Osteocyte (in vitro differentiated cells): ENCODE results near the gene DOCK1. TPM values are rescaled to one million over a fixed set of nuclear protein-coding genes. Genes with fewer than 3 reads are reported as not detected.

ENCODE experiments used
- DNase-seq: peaks from one replicate; pipeline ENCODE4 v3.0.0; 2021; ENCODE audit warnings: mixed read lengths; ENCODE audit not compliant: unreplicated experiment; ENCODE audit errors: extremely low spot score
- H3K27ac Mint-ChIP-seq: one replicate; pipeline ENCODE4 v1.8.0; 2021; ENCODE audit warnings: mild to moderate bottlenecking, mixed read lengths; ENCODE audit not compliant: unreplicated experiment
- H3K27me3 Mint-ChIP-seq: one replicate; pipeline ENCODE4 v1.8.0; 2021; ENCODE audit warnings: mixed read lengths; ENCODE audit not compliant: unreplicated experiment
- H3K36me3 Mint-ChIP-seq: one replicate; pipeline ENCODE4 v1.8.0; 2021; ENCODE audit warnings: mixed read lengths; ENCODE audit not compliant: unreplicated experiment
- H3K4me1 Mint-ChIP-seq: one replicate; pipeline ENCODE4 v1.8.0; 2021; ENCODE audit warnings: mixed read lengths; ENCODE audit not compliant: unreplicated experiment
- H3K4me3 Mint-ChIP-seq: one replicate; pipeline ENCODE4 v1.8.0; 2021; ENCODE audit warnings: mild to moderate bottlenecking, moderate library complexity, mixed read lengths; ENCODE audit not compliant: unreplicated experiment
- H3K9me3 Mint-ChIP-seq: one replicate; pipeline ENCODE4 v1.8.0; 2021; ENCODE audit warnings: mixed read lengths; ENCODE audit not compliant: unreplicated experiment
- CTCF ChIP-seq: fragments of 200-600 bp; sonication (generic); IDR thresholded peaks from 2 replicates; pipeline ENCODE4 v1.5.0; 2021; ENCODE audit warnings: antibody characterized with exemption, mild to moderate bottlenecking, moderate library complexity
- total RNA-seq: library from RNA; stranded (reverse); gene quantifications from 2 replicates; pipeline ENCODE4 v1.2.1, GENCODE V29; 2021

The DOCK1 gene
- total RNA-seq, 1 donor from 2014 or later: 66.3 TPM

- H3K4me3 Mint-ChIP-seq: no peak overlapping the region
- H3K27ac Mint-ChIP-seq: no peak overlapping the region
- no peaks in the 10 kb centered on the region for H3K27me3 Mint-ChIP-seq
- DNase-seq: no peak
- H3K9me3 Mint-ChIP-seq: no peaks in the 10 kb centered on the region
- peaks cover 11% of the 10 kb centered on the region for H3K4me1 Mint-ChIP-seq
- peaks cover 19% of the 10 kb centered on the region for H3K36me3 Mint-ChIP-seq
- no peak for TF ChIP-seq CTCF
These were observed 509.9 kb downstream of the DOCK1 start for GRCh38 chr10:127415116-127415515.

- DNase-seq: no peak
- Mint-ChIP-seq H3K36me3 (peaks cover 14% of the 10 kb centered on the region), H3K27me3 (no peaks in the 10 kb centered on the region), H3K9me3 (no peaks in the 10 kb centered on the region), H3K27ac (no peak overlapping the region), H3K4me1 (peaks cover 5% of the 10 kb centered on the region), H3K4me3 (no peak overlapping the region)
- no peak for TF ChIP-seq CTCF
These were observed 510.8 kb downstream of the DOCK1 start for GRCh38 chr10:127415901-127416581.

- Mint-ChIP-seq H3K4me3 (no peak overlapping the region), H3K27ac (no peak overlapping the region), H3K9me3 (no peaks in the 10 kb centered on the region), H3K36me3 (peaks cover 16% of the 10 kb centered on the region), H3K4me1 (peaks cover 5% of the 10 kb centered on the region), H3K27me3 (no peaks in the 10 kb centered on the region)
- no peak for DNase-seq
- TF ChIP-seq CTCF: no peak
These were observed 511.8 kb downstream of the DOCK1 start for GRCh38 chr10:127417031-127417430.

- Mint-ChIP-seq H3K36me3 (peaks cover 15% of the 10 kb centered on the region), H3K9me3 (no peaks in the 10 kb centered on the region), H3K27me3 (no peaks in the 10 kb centered on the region), H3K4me3 (no peak overlapping the region), H3K4me1 (peaks cover 5% of the 10 kb centered on the region), H3K27ac (no peak overlapping the region)
- no peak for TF ChIP-seq CTCF
- DNase-seq: no peak
These were observed 512.6 kb downstream of the DOCK1 start for GRCh38 chr10:127417686-127418401.

- H3K9me3 Mint-ChIP-seq: no peaks in the 10 kb centered on the region
- no peak for TF ChIP-seq CTCF
- no peak overlapping the region for H3K4me3 Mint-ChIP-seq
- no peaks in the 10 kb centered on the region for H3K27me3 Mint-ChIP-seq
- H3K4me1 Mint-ChIP-seq: peaks cover 10% of the 10 kb centered on the region
- no peak for DNase-seq
- peaks cover 15% of the 10 kb centered on the region for H3K36me3 Mint-ChIP-seq
- no peak overlapping the region for H3K27ac Mint-ChIP-seq
These were observed 513.4 kb downstream of the DOCK1 start for GRCh38 chr10:127418536-127419168.
